Ascending aorta (tissue), 2 donors: Measurements from ENCODE around the gene TMEM219. TPM values are rescaled to one million over a fixed set of nuclear protein-coding genes. Genes with fewer than 3 reads are reported as not detected.
"Not testable (repeated sequence)": the region's sequence is repeated elsewhere in the genome, so short reads cannot be mapped to it uniquely, and the experiment has no call there.

ENCODE experiments used
- DNase-seq, 2 donors: peaks; one replicate each; pipeline ENCODE4 v3.0.0-alpha.2; 2019; ENCODE audit warnings: low spot score in 2 of 2
- H3K27ac ChIP-seq, 2 donors: fragments of 200-600 bp; sonication (generic); one replicate each; pipeline ENCODE4 v1.5.1; 2016 to 2017; ENCODE audit warnings: mild to moderate bottlenecking in 1 of 2
- H3K27me3 ChIP-seq: fragments of 200-600 bp; sonication (generic); one replicate; pipeline ENCODE4 v1.5.1; 2017
- H3K36me3 ChIP-seq, 2 donors: fragments of 200-600 bp; sonication (generic); one replicate each; pipeline ENCODE4 v1.5.1; 2016
- H3K4me1 ChIP-seq, 2 donors: fragments of 200-600 bp; sonication (generic); one replicate each; pipeline ENCODE4 v1.5.1; 2016 to 2017; ENCODE audit warnings: mild to moderate bottlenecking in 1 of 2
- H3K4me3 ChIP-seq, 2 donors: fragments of 200-600 bp; sonication (generic); one replicate each; pipeline ENCODE4 v1.5.1; 2016 to 2017; ENCODE audit warnings: mild to moderate bottlenecking in 1 of 2
- H3K9me3 ChIP-seq, 2 donors: fragments of 200-600 bp; sonication (generic); one replicate each; pipeline ENCODE4 v1.5.1; 2016
- CTCF ChIP-seq, 3 experiments: fragments of 200-600 bp in 2 of 3; fragments of 450-650 bp in 1 of 3; sonication (generic) in 2 of 3; IDR thresholded peaks; one replicate each; pipeline ENCODE4 v1.5.1; 2016 to 2019; ENCODE audit warnings: antibody characterized with exemption in 3 of 3, mild to moderate bottlenecking in 1 of 3, moderate library complexity in 1 of 3
- intact Hi-C: fragments of 100-400 bp; cut with DNase I; formaldehyde crosslinking; loops from one replicate; pipeline ENCODE4 v1.15.1; 2023
- total RNA-seq: library from RNA; depleted of rRNA; stranded (reverse); fragments of >200 nt; gene quantifications from one replicate; pipeline ENCODE4 v1.1.0, GENCODE V29; 2016

Gene TMEM219
- total RNA-seq, 1 donor from 2014 or later: 49.2 TPM

DNA sequence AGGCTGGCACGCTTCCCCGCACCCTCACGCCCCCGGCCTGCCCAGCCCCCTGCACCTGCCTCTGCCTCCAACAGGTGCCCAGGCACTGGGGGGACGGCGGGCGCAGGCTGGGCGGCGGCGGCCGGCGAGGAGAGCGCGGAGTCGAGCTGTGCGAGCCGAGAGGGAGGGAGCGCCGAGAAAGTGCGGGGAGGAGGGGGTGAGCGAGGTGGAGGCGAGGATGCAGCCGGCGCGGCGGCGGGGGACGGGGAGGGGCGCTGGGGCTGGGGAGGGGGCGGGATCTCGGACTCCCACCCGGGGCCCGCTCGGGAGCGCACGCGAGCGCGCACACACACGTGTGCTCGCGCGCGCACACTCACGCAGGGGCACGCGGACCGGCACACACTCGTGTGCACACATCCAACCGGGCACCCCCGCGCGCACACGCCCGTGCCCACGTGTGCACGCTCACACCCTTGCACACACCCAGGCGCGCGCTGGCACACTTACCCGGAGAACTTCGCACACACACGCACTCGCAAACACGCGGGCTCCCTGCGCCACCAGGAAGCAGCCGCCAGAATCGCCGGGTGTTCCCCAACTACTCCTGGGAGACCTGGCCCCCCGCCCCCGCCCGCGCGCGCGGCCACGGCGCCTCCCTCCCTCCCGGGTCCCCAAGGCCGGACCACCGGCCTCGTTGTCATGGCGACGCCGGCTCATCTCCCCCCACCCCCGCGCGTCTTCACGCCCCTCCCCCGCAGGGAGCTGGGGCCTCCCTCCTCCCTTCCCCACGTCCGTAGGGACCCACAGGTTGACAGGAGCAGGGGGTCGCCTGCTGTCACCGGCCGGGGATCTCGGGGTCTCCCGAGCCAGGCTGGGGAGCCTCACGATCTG is 49.2 kb downstream of the TMEM219 start, which contains the start of gene DOC2A:
Gene DOC2A (minus strand): TSS at position 184 of the 870 bp plus-strand sequence. CDS start 805 bp downstream, outside the sequence.
- no peak for TF ChIP-seq CTCF (IDR thresholded peaks at IDR 0.05)
- Histone ChIP-seq H3K27me3 (peaks cover 13% of the 10 kb centered on the region), H3K9me3 (no peaks in the 10 kb centered on the region), H3K36me3 (no peaks in the 10 kb centered on the region), H3K4me1 (peaks cover 8 to 12% of the 10 kb centered on the region in 2 donors), H3K27ac (no peak within 1 kb of the TSS), H3K4me3 (peak within 1 kb of the TSS; percentile 39 to 56)
- intact Hi-C loops: no loop called here
- no peak for DNase-seq

- Histone ChIP-seq H3K36me3 (no peaks in the 10 kb centered on the region), H3K27ac (no peak overlapping the region), H3K9me3 (no peaks in the 10 kb centered on the region), H3K4me1 (peaks cover 8 to 12% of the 10 kb centered on the region in 2 donors), H3K27me3 (peaks cover 13% of the 10 kb centered on the region), H3K4me3 (peak overlapping the region; percentile 39 to 56)
- TF ChIP-seq CTCF (IDR thresholded peaks at IDR 0.05): no peak
- intact Hi-C loops: no loop called here
- DNase-seq: no peak
Observed at GRCh38 chr16:30011714-30012504, 50.0 kb downstream of the TMEM219 start.

GRCh38 chr16:30012598-30012997 is 50.7 kb downstream of the TMEM219 start:
- intact Hi-C loops, H3K4me3 ChIP-seq, H3K36me3 ChIP-seq, DNase-seq, H3K27ac ChIP-seq, H3K9me3 ChIP-seq: not testable (repeated sequence)
- H3K27me3 ChIP-seq: peaks cover 13% of the 10 kb centered on the region
- H3K4me1 ChIP-seq: peaks cover 8 to 12% of the 10 kb centered on the region in 2 donors

GRCh38 chr16:30015450-30015849 is 53.6 kb downstream of the TMEM219 start:
- H3K27me3 ChIP-seq: peaks cover 12% of the 10 kb centered on the region
- H3K4me3 ChIP-seq, DNase-seq, intact Hi-C loops, H3K9me3 ChIP-seq, H3K36me3 ChIP-seq, H3K27ac ChIP-seq: not testable (repeated sequence)
- peaks cover 8 to 11% of the 10 kb centered on the region in 2 donors for H3K4me1 ChIP-seq

GRCh38 chr16:30016555-30017276 is 54.8 kb downstream of the TMEM219 start:
- Histone ChIP-seq H3K4me1 (no peaks in the 10 kb centered on the region), H3K27ac (no peak overlapping the region), H3K9me3 (no peaks in the 10 kb centered on the region), H3K27me3 (no peaks in the 10 kb centered on the region), H3K4me3 (no peak overlapping the region), H3K36me3 (no peaks in the 10 kb centered on the region)
- intact Hi-C loops: no loop called here
- no peak for DNase-seq
- TF ChIP-seq CTCF (IDR thresholded peaks at IDR 0.05): no peak

DNA sequence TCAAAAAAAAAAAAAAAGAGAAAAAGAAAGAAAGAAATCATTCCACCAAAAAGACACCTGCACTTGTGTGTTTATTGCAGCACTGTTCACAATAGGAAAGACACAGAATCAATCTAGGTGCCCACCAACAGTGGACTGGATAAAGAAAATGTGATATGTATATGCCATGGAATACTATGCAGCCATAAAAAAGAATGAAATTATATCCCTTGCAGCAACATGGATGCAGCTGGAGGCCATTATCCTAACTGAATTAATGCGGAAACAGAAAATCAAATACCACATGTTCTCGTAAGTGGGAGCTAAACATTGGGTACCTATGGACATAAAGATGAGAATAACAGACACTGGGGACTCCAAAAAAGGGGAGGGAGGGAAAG is 55.4 kb downstream of the TMEM219 start:
- Histone ChIP-seq H3K4me3 (no peak overlapping the region), H3K27me3 (no peaks in the 10 kb centered on the region), H3K4me1 (no peaks in the 10 kb centered on the region), H3K9me3 (no peaks in the 10 kb centered on the region), H3K27ac (no peak overlapping the region), H3K36me3 (no peaks in the 10 kb centered on the region)
- DNase-seq: no peak
- no peak for TF ChIP-seq CTCF (IDR thresholded peaks at IDR 0.05)
- intact Hi-C loops: no loop called here

DNA sequence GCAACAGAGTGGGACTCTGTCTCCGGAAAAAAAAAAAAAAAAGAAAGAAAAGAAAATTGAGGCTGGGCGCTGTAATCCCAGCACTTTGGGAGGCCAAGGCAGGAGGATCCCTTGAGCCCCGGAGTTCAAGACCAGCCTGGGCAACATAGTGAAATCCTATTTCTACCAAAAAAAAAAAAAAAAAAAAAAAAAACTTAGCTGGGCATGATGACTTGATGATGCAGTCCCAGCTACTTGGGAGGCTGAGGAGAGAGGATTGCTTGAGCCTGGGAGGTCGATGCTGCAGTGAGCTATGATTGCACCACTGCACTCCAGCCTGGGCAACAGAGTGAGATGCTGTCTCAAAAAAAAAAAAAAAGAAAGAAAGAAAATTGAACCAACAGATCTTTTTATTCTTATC is 56.1 kb downstream of the TMEM219 start:
- intact Hi-C loops, H3K36me3 ChIP-seq, DNase-seq, H3K4me1 ChIP-seq, H3K27ac ChIP-seq, H3K27me3 ChIP-seq, H3K9me3 ChIP-seq, H3K4me3 ChIP-seq: not testable (repeated sequence)
